DND-41 (cell line): ENCODE measurements around the gene TBC1D30.

Experiments
- ATAC-seq: fragments of 200-7000 bp; cut with Tn5 transposase; 3 replicates; pipeline ENCODE4 v1.9.1; 2021; ENCODE audit warnings: low read depth; ENCODE audit not compliant: insufficient read depth
- DNase-seq: peaks from one replicate; pipeline ENCODE4 v3.0.0-alpha.2; 2020
- H2AFZ ChIP-seq: 2 replicates; pipeline ENCODE4 v1.6.0; 2012; ENCODE audit warnings: low read depth, low read length
- H3K27ac ChIP-seq: 2 replicates; pipeline ENCODE4 v1.5.1; 2012; ENCODE audit warnings: low read length, inconsistent platforms
- H3K27me3 ChIP-seq: fragments of 200-600 bp; sonication (generic); 2 replicates; pipeline ENCODE4 v1.6.0; 2012; ENCODE audit warnings: low read length, mild to moderate bottlenecking, inconsistent platforms; ENCODE audit not compliant: insufficient read depth, poor library complexity
- H3K36me3 ChIP-seq: 2 replicates; pipeline ENCODE4 v1.5.1; 2012; ENCODE audit warnings: low read length, inconsistent platforms; ENCODE audit not compliant: insufficient read depth
- H3K4me1 ChIP-seq: 2 replicates; pipeline ENCODE4 v1.5.1; 2012; ENCODE audit warnings: mild to moderate bottlenecking, low read length; ENCODE audit not compliant: insufficient read depth
- H3K4me2 ChIP-seq: 2 replicates; pipeline ENCODE4 v1.6.0; 2012; ENCODE audit warnings: mild to moderate bottlenecking, moderate library complexity, low read length, inconsistent platforms; ENCODE audit not compliant: insufficient read depth
- H3K4me3 ChIP-seq, 2 experiments: fragments of 200-600 bp in 1 of 2; shearing (Covaris generic) in 1 of 2; 2 replicates each; pipeline ENCODE4 v1.5.1; 2012 to 2016; ENCODE audit warnings: inconsistent platforms in 2 of 2, low read length in 2 of 2, mild to moderate bottlenecking in 2 of 2, low read depth in 1 of 2, moderate library complexity in 1 of 2
- H3K79me2 ChIP-seq: 2 replicates; pipeline ENCODE4 v1.6.0; 2012; ENCODE audit warnings: low read length, inconsistent platforms; ENCODE audit not compliant: insufficient read depth
- H3K9ac ChIP-seq: 2 replicates; pipeline ENCODE4 v1.6.0; 2012; ENCODE audit warnings: low read depth, mild to moderate bottlenecking, inconsistent platforms, low read length, moderate library complexity
- H3K9me3 ChIP-seq: 2 replicates; pipeline ENCODE4 v1.5.1; 2012; ENCODE audit warnings: low read length, moderate library complexity, mild to moderate bottlenecking, inconsistent platforms; ENCODE audit not compliant: insufficient read depth, severe bottlenecking
- H4K20me1 ChIP-seq: 2 replicates; pipeline ENCODE4 v1.6.0; 2012; ENCODE audit warnings: low read length; ENCODE audit not compliant: insufficient read depth
- EZH2 ChIP-seq: IDR thresholded peaks from 3 replicates; pipeline ENCODE4 v1.6.1; 2012; ENCODE audit warnings: borderline replicate concordance, low read depth, mild to moderate bottlenecking, moderate library complexity, low read length, inconsistent platforms; ENCODE audit not compliant: severe bottlenecking
- TF ChIP-seq, protein P1 (sequence below): IDR thresholded peaks from 2 replicates; pipeline ENCODE4 v1.5.1; 2012; ENCODE audit warnings: borderline replicate concordance, low read length, moderate library complexity, mild to moderate bottlenecking; ENCODE audit not compliant: poor library complexity, severe bottlenecking; ENCODE audit errors: extremely low read depth

TBC1D30 gene

DNA sequence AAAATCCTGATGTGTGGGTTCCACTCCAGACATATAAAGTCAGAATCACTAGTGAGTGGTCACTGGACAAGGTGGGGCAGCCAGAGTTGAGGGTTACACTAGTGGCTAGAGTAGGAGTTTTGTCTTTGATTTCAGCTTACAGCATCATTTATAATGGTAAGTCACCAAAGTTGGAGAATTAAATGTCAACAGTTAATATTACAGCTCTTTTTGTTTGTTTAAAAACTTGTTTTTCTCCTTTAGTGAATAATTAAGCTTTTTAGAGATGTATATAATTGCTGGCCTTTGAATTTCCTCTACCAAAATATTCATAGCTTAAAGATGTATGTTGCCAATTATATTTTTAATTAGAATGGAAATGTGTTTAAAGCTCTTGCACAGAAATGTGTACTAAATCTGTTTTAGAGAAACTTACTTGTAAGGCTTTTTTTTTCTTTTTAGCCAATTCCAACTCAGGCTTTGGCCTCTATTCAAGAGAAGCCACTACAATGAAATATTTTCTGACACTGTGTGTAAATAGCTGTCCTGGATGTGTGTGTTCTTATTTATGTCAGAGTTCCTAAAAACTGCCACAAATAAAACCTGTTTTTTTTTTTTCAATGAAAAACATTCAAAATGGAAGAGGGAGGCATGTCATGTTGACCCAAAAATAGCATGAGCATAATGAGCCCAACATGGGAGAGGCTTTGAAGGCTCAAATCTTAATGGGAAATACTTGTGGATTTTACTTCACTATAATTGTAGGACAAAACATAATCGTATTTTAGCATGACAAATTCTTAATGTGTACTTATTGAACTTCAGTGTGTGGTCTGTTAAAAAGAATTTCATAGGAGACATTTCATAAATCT is 92.2 kb downstream of the TBC1D30 start:
- H3K27me3 ChIP-seq, result peaks cover 21% of the 10 kb centered on the region
- no peaks in the 10 kb centered on the region for H3K79me2 ChIP-seq
- ATAC-seq, result no peak

DNA sequence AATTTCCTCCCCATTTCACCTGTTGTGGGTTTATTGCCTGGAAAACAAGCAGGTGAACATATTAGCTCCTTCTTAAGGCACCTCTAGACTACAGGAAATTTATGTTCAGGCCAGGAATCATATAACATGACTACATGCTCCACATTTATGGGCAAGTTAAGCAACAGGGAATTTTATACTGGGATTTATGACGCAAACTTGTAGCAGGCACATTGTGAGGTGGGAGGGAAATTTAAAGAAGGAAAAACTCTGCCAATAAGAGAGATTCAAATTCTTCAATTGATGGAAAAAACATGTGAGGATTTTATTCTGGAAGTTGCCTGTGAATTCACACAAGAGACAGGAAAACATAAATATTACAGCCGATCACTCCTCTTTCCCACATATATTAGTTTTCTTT is 93.9 kb downstream of the TBC1D30 start:
- Histone ChIP-seq H2AFZ (no peak overlapping the region), H3K79me2 (no peaks in the 10 kb centered on the region), H4K20me1 (no peaks in the 10 kb centered on the region), H3K4me3 (no peak overlapping the region), H3K27me3 (peaks cover 13% of the 10 kb centered on the region), H3K4me1 (no peaks in the 10 kb centered on the region), H3K9ac (no peak overlapping the region), H3K4me2 (no peak overlapping the region), H3K27ac (no peak overlapping the region), H3K36me3 (no peaks in the 10 kb centered on the region), H3K9me3 (no peaks in the 10 kb centered on the region)
- no peak for ATAC-seq
- no peak for DNase-seq
- no peak for TF ChIP-seq EZH2
- TF ChIP-seq, protein P1, sequence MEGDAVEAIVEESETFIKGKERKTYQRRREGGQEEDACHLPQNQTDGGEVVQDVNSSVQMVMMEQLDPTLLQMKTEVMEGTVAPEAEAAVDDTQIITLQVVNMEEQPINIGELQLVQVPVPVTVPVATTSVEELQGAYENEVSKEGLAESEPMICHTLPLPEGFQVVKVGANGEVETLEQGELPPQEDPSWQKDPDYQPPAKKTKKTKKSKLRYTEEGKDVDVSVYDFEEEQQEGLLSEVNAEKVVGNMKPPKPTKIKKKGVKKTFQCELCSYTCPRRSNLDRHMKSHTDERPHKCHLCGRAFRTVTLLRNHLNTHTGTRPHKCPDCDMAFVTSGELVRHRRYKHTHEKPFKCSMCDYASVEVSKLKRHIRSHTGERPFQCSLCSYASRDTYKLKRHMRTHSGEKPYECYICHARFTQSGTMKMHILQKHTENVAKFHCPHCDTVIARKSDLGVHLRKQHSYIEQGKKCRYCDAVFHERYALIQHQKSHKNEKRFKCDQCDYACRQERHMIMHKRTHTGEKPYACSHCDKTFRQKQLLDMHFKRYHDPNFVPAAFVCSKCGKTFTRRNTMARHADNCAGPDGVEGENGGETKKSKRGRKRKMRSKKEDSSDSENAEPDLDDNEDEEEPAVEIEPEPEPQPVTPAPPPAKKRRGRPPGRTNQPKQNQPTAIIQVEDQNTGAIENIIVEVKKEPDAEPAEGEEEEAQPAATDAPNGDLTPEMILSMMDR, result no peak

More for the DNA sequence above, 92.2 kb downstream of the TBC1D30 start:
- TF ChIP-seq, protein P1, result no peak
- no peak for TF ChIP-seq EZH2
- Histone ChIP-seq H3K9ac (no peak overlapping the region), H3K4me3 (no peak overlapping the region), H4K20me1 (no peaks in the 10 kb centered on the region), H3K4me1 (no peaks in the 10 kb centered on the region), H3K27ac (no peak overlapping the region), H2AFZ (no peak overlapping the region), H3K9me3 (no peaks in the 10 kb centered on the region), H3K36me3 (no peaks in the 10 kb centered on the region), H3K4me2 (no peak overlapping the region)
- no peak for DNase-seq

DNA sequence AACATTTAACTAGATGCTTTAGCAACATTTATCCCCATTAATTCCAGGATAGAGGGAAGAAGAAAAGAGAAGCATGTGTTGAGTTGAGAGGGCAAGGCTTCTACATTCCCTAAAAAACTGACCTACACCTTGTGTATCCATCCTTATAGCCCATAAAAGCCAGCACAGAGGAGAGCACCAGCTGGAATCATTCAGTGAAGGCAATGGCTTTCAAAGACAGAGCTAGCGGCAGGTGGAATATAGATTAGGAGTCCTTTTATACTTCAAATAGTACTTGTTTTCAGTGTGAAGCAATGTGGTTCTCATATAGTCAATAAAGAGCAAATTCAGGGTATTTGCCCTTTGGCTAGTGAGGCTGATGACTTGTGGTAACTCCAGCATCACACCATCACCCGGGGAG is 94.4 kb downstream of the TBC1D30 start:
- no peaks in the 10 kb centered on the region for H4K20me1 ChIP-seq
- peaks cover 8% of the 10 kb centered on the region for H3K27me3 ChIP-seq
- H3K9me3 ChIP-seq, result no peaks in the 10 kb centered on the region
- H3K4me2 ChIP-seq, result no peak overlapping the region
- H3K9ac ChIP-seq, result no peak overlapping the region
- ATAC-seq (no peak), DNase-seq (no peak)
- H3K4me3 ChIP-seq, result no peak overlapping the region
- no peaks in the 10 kb centered on the region for H3K36me3 ChIP-seq
- TF ChIP-seq EZH2, result no peak
- TF ChIP-seq, protein P1, result no peak
- no peaks in the 10 kb centered on the region for H3K79me2 ChIP-seq
- no peak overlapping the region for H2AFZ ChIP-seq
- no peak overlapping the region for H3K27ac ChIP-seq
- H3K4me1 ChIP-seq, result no peaks in the 10 kb centered on the region
